Testis (tissue), 3 donors: Measurements from ENCODE around the gene CCDC152. TPM values are rescaled to one million over a fixed set of nuclear protein-coding genes. Genes with fewer than 3 reads are reported as not detected.
"Not testable (repeated sequence)": the region's sequence is repeated elsewhere in the genome, so short reads cannot be mapped to it uniquely, and the experiment has no call there.

Experiments used
- DNase-seq: peaks from one replicate; pipeline ENCODE4 v3.0.0-alpha.2; 2019
- H3K27ac ChIP-seq, 2 donors: fragments of 200-600 bp; sonication (generic); one replicate each; pipeline ENCODE4 v1.5.1; 2019
- H3K27me3 ChIP-seq: fragments of 200-600 bp; sonication (generic); one replicate; pipeline ENCODE4 v1.5.1; 2019
- H3K36me3 ChIP-seq: fragments of 200-600 bp; sonication (generic); one replicate; pipeline ENCODE4 v1.5.1; 2017; ENCODE audit warnings: low read depth; ENCODE audit errors: missing control alignments
- H3K4me1 ChIP-seq: fragments of 200-600 bp; sonication (generic); one replicate; pipeline ENCODE4 v1.5.1; 2019
- H3K4me3 ChIP-seq, 2 donors: fragments of 200-600 bp; sonication (generic); one replicate each; pipeline ENCODE4 v1.5.1; 2017 to 2019
- H3K9me3 ChIP-seq: fragments of 200-600 bp; sonication (generic); one replicate; pipeline ENCODE4 v1.5.1; 2017
- CTCF ChIP-seq, 3 experiments: fragments of 450-650 bp in 2 of 3; fragments of 200-600 bp in 1 of 3; sonication (generic) in 1 of 3; IDR thresholded peaks; one replicate each; pipeline ENCODE4 v1.5.1; 2016 to 2019; ENCODE audit warnings: antibody characterized with exemption in 3 of 3, mild to moderate bottlenecking in 2 of 3, moderate library complexity in 1 of 3
- POLR2A ChIP-seq: fragments of 450-650 bp; IDR thresholded peaks from one replicate; pipeline ENCODE4 v1.6.1; 2017; ENCODE audit warnings: antibody characterized with exemption, mild to moderate bottlenecking, moderate library complexity
- WGBS, 2 donors: methylation state at CpG; one replicate each; pipeline ENCODE4 v1.1.5; 2018; 5-methylcytosine and 5-hydroxymethylcytosine counted together
- intact Hi-C: fragments of 100-400 bp; cut with DNase I; formaldehyde crosslinking; loops from one replicate; pipeline ENCODE4 v1.15.1; 2023; ENCODE audit warnings: low total_unique reads
- polyA plus RNA-seq: library from polyadenylated mRNA; stranded (reverse); fragments of 350-450 nt; fragmentation: Illumina TruSeq; extraction: RNeasy Lipid Tissue Mini Kit (QIAGEN cat#74804); gene quantifications from one replicate; pipeline ENCODE4 v1.2.3, GENCODE V29; 2014; ENCODE audit warnings: low read depth, low replicate concordance; ENCODE audit not compliant: insufficient read depth
- total RNA-seq, 2 donors: library from RNA; depleted of rRNA; stranded (reverse); fragments of >200 nt; gene quantifications; one replicate each; pipeline ENCODE4 v1.2.3, GENCODE V29; 2016

The CCDC152 gene
- total and polyA plus RNA-seq, 3 donors from 2014 or later: 1.4 to 5.2 (median 2.4) TPM

DNA sequence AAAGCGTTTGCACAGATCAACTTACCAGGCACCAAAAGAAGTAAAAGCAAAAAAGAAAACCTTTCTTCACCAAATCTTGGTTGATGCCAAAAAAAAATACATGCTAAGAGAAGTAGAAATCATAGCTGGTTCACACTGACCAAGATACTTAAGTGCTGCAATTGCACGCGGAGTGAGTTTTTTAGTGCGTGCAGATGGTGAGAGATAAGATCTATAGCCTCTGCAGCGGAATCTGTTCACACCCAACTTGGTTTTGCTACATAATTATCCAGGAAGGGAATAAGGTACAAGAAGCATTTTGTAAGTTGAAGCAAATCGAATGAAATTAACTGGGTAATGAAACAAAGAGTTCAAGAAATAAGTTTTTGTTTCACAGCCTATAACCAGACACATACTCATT, 36.4 kb upstream of the CCDC152 start:
- WGBS, 2 donors: 61 to 75% methylated on average over 6 of the region's 6 CpGs
- Histone ChIP-seq H3K4me3 (no peak overlapping the region), H3K27me3 (no peaks in the 10 kb centered on the region), H3K36me3 (no peaks in the 10 kb centered on the region), H3K4me1 (no peaks in the 10 kb centered on the region), H3K9me3 (no peaks in the 10 kb centered on the region), H3K27ac (no peak overlapping the region)
- no peak for DNase-seq
- intact Hi-C loops: no loop called here
- no peak for TF ChIP-seq CTCF (IDR thresholded peaks at IDR 0.05)
- TF ChIP-seq POLR2A: no peak

DNA sequence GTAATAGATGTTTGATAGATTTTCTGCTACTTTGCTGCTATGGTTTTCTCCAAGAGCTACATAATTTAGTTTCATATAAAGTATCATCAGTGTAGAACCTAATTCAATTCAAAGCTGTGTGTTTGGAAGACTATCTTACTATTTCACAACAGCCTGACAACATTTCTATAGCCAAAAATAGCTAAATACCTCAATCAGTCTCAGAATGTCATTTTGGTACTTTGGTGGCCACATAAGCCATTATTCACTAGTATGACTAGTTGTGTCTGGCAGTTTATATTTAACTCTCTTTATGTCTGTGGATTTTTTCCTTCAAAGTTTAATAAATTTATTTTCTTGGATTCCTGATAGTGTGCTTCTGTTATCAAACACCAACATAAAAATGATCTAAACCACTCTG, 35.1 kb upstream of the CCDC152 start:
- Histone ChIP-seq H3K4me1 (no peaks in the 10 kb centered on the region), H3K4me3 (no peak overlapping the region), H3K36me3 (no peaks in the 10 kb centered on the region), H3K27ac (no peak overlapping the region), H3K27me3 (no peaks in the 10 kb centered on the region), H3K9me3 (no peaks in the 10 kb centered on the region)
- no peak for DNase-seq
- intact Hi-C loops: no loop called here
- TF ChIP-seq POLR2A (no peak), CTCF (IDR thresholded peaks at IDR 0.05) (no peak)

- H3K36me3 ChIP-seq, DNase-seq: not testable (repeated sequence)
- 83 to 86% methylated on average over 8 to 15 of the region's 24 CpGs for WGBS, 2 donors
Measured at GRCh38 chr5:42734531-42735058, 22.0 kb upstream of the CCDC152 start.

DNA sequence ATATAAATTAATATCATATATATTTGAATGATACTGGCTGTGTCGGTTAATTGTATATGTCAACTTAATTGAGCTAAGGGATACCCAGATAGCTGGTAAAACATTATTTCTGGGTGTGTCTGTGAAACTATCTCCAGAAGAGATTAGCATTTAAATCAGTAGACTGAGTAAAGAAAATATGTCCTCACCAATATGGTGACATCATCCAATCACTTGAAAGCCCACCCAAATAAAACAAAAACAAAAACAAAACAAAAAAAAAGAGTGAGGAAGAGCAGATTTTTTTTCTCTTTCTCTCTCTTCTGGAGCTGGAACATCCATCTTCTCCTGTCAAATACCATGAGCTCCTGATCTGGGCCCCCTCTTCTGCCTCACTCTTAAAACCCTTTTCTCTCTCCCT, 15.7 kb upstream of the CCDC152 start:
- 89 to 96% methylated on average over 1 of the region's 1 CpG for WGBS, 2 donors
- intact Hi-C loops: no loop called here

More at GRCh38 chr5:42734531-42735058, 22.0 kb upstream of the CCDC152 start:
- H3K9me3 ChIP-seq, H3K27me3 ChIP-seq, H3K4me3 ChIP-seq, intact Hi-C loops, H3K4me1 ChIP-seq, H3K27ac ChIP-seq: not testable (repeated sequence)

GRCh38 chr5:42745426-42745825, 11.2 kb upstream of the CCDC152 start:
- Histone ChIP-seq H3K27me3 (no peaks in the 10 kb centered on the region), H3K4me3 (no peak overlapping the region), H3K27ac (no peak overlapping the region), H3K9me3 (no peaks in the 10 kb centered on the region), H3K36me3 (no peaks in the 10 kb centered on the region), H3K4me1 (no peaks in the 10 kb centered on the region)
- 15 to 18% methylated on average over 4 of the region's 4 CpGs for WGBS, 2 donors
- peak; percentile 50 for DNase-seq
- TF ChIP-seq POLR2A: no peak
- peak; percentile 10 to 42 (median 21) for TF ChIP-seq CTCF (IDR thresholded peaks at IDR 0.05)
- intact Hi-C loops: no loop called here

More for the DNA sequence above, 15.7 kb upstream of the CCDC152 start:
- H3K36me3 ChIP-seq: no peaks in the 10 kb centered on the region
- no peaks in the 10 kb centered on the region for H3K9me3 ChIP-seq
- no peaks in the 10 kb centered on the region for H3K27me3 ChIP-seq
- no peak for DNase-seq
- no peaks in the 10 kb centered on the region for H3K4me1 ChIP-seq
- no peak overlapping the region for H3K4me3 ChIP-seq
- no peak overlapping the region for H3K27ac ChIP-seq
- no peak for TF ChIP-seq POLR2A
- TF ChIP-seq CTCF (IDR thresholded peaks at IDR 0.05): no peak
